B cell (primary cell): ENCODE measurements around the gene HAND2. TPM values are rescaled to one million over a fixed set of nuclear protein-coding genes. Genes with fewer than 3 reads are reported as not detected.

ENCODE experiments used
- ATAC-seq: fragments of 200-7000 bp; cut with Tn5 transposase; one replicate; pipeline ENCODE4 v1.10.0; 2021; ENCODE audit warnings: low read depth, mild to moderate bottlenecking, moderate number of reproducible peaks, moderate library complexity
- CTCF ChIA-PET: fragments of 350-600 bp; sonication (Branson Sonifier 250); formaldehyde crosslinking; loops from one replicate; lab custom pipeline; 2021; ENCODE audit warnings: antibody characterized with exemption, inconsistent platforms; lab: Charles Lee
- POLR2A ChIA-PET: fragments of 350-600 bp; sonication (Branson Sonifier 250); formaldehyde crosslinking; loops from one replicate; lab custom pipeline; 2021; ENCODE audit warnings: antibody characterized with exemption; lab: Charles Lee
- DNase-seq: peaks from one replicate; pipeline ENCODE4 v3.0.0; 2013
- H2AFZ ChIP-seq: 2 replicates; pipeline ENCODE4 v1.6.1; 2012; ENCODE audit warnings: mild to moderate bottlenecking, low read depth, low read length; ENCODE audit not compliant: insufficient read depth, poor library complexity, severe bottlenecking
- H3K27ac ChIP-seq, 2 donors: 1 replicate in 1 of 2; 2 replicates in 1 of 2; pipeline ENCODE4 v1.5.1; 2012 to 2013; ENCODE audit warnings: low read length in 2 of 2, mild to moderate bottlenecking in 2 of 2, moderate library complexity in 1 of 2
- H3K27me3 ChIP-seq, 4 experiments: fragments of 200-600 bp in 1 of 4; sonication (generic) in 1 of 4; replicated peaks in 1 of 4; 1 replicate in 2 of 4; 2 replicates in 2 of 4; pipeline versions ENCODE4 v1.6.1 to v1.7.0; 2013 to 2016; ENCODE audit warnings: low read length in 3 of 4, mild to moderate bottlenecking in 2 of 4, mixed read lengths in 1 of 4, moderate library complexity in 1 of 4; ENCODE audit not compliant: insufficient read depth in 4 of 4, control insufficient read depth in 3 of 4; ENCODE audit errors: control extremely low read depth in 1 of 4
- H3K36me3 ChIP-seq, 2 experiments: replicated peaks in 1 of 2; 1 replicate in 1 of 2; 2 replicates in 1 of 2; pipeline versions ENCODE4 v1.6.1 to v1.7.1; 2013; ENCODE audit warnings: low read length in 1 of 2; ENCODE audit not compliant: insufficient read depth in 2 of 2, control insufficient read depth in 1 of 2; ENCODE audit errors: control extremely low read depth in 1 of 2, extremely low read depth in 1 of 2
- H3K4me1 ChIP-seq, 2 donors: fragments of 200-600 bp in 1 of 2; sonication (generic) in 1 of 2; 1 replicate in 1 of 2; 2 replicates in 1 of 2; pipeline versions ENCODE4 v1.5.1 to v1.6.1; 2013 to 2017; ENCODE audit warnings: low read length in 2 of 2; ENCODE audit not compliant: control insufficient read depth in 2 of 2, insufficient read depth in 2 of 2
- H3K4me2 ChIP-seq: replicated peaks from 2 replicates; pipeline ENCODE3; 2012; ENCODE audit warnings: mild to moderate bottlenecking, low read depth, low read length; ENCODE audit not compliant: poor library complexity, severe bottlenecking
- H3K4me3 ChIP-seq, 5 experiments: fragments of 200-600 bp in 1 of 5; sonication (generic) in 1 of 5; 1 replicate in 3 of 5; 2 replicates in 2 of 5; pipeline versions ENCODE4 v1.5.1 to v1.7.0; 2011 to 2016; ENCODE audit warnings: low read length in 4 of 5, mild to moderate bottlenecking in 4 of 5, low read depth in 2 of 5, control low read depth in 1 of 5, moderate library complexity in 1 of 5; ENCODE audit not compliant: insufficient read depth in 1 of 5; ENCODE audit errors: control extremely low read depth in 1 of 5, extremely low read depth in 1 of 5
- H3K79me2 ChIP-seq: fragments of 200-600 bp; sonication (generic); one replicate; pipeline ENCODE4 v1.6.0; 2016; ENCODE audit warnings: low read length; ENCODE audit not compliant: control insufficient read depth, insufficient read depth
- H3K9ac ChIP-seq: fragments of 200-600 bp; sonication (generic); 2 replicates; pipeline ENCODE4 v1.6.1; 2017; ENCODE audit warnings: mild to moderate bottlenecking, low read length, moderate library complexity
- H3K9me3 ChIP-seq, 3 donors: one replicate each; pipeline versions ENCODE4 v1.6.1 to v1.7.1; 2013; ENCODE audit warnings: low read length in 2 of 3; ENCODE audit not compliant: control insufficient read depth in 2 of 3, insufficient read depth in 1 of 3; ENCODE audit errors: control extremely low read depth in 1 of 3
- H4K20me1 ChIP-seq: 2 replicates; pipeline ENCODE4 v1.6.0; 2012; ENCODE audit warnings: mild to moderate bottlenecking, low read length; ENCODE audit not compliant: insufficient read depth, control insufficient read depth, poor library complexity, severe bottlenecking
- H3K27ac Mint-ChIP-seq: one replicate; pipeline ENCODE4 v1.8.0; 2021; ENCODE audit warnings: mixed read lengths
- H3K27me3 Mint-ChIP-seq: one replicate; pipeline ENCODE4 v1.8.0; 2021; ENCODE audit warnings: mixed read lengths
- H3K4me1 Mint-ChIP-seq: one replicate; pipeline ENCODE4 v1.8.0; 2021; ENCODE audit warnings: mixed read lengths
- H3K4me3 Mint-ChIP-seq: one replicate; pipeline ENCODE4 v1.8.0; 2021; ENCODE audit warnings: mixed read lengths
- H3K9me3 Mint-ChIP-seq: one replicate; pipeline ENCODE4 v1.8.0; 2022; ENCODE audit warnings: mixed read lengths; ENCODE audit not compliant: insufficient read depth
- EZH2 ChIP-seq: IDR thresholded peaks from 2 replicates; pipeline ENCODE4 v1.6.1; 2012; ENCODE audit warnings: borderline replicate concordance, low read depth, mild to moderate bottlenecking, moderate library complexity, low read length; ENCODE audit not compliant: insufficient read depth, poor library complexity, severe bottlenecking
- WGBS: methylation state at CpG from one replicate; pipeline ENCODE4 v1.1.5; 2013; ENCODE audit warnings: missing lambda C conversion rate; ENCODE audit not compliant: insufficient coverage; 5-methylcytosine and 5-hydroxymethylcytosine counted together
- intact Hi-C: fragments of 100-400 bp; cut with micrococcal nuclease; formaldehyde crosslinking; loops from one replicate; pipeline ENCODE4 v1.10.0; 2022
- polyA plus RNA-seq: library from polyadenylated mRNA; depleted of rRNA; stranded (reverse); fragments of >200 nt; gene quantifications from 2 replicates; pipeline ENCODE4 v1.2.3, GENCODE V29; 2012
- total RNA-seq, 2 donors: library from RNA; stranded (reverse); fragments of 120-200 nt in 1 of 2; gene quantifications; 1 replicate in 1 of 2; 2 replicates in 1 of 2; pipeline versions ENCODE4 v1.2.3 to v1.2.4, GENCODE V29; 2013 to 2022
- TF ChIP-seq, protein P1 (sequence below): fragments of 200-600 bp; IDR thresholded peaks from one replicate; pipeline ENCODE4 v1.8.0; 2022; ENCODE audit warnings: antibody characterized with exemption, mild to moderate bottlenecking

HAND2 gene
- total and polyA plus RNA-seq, 2 donors (not counting 1 experiment from before 2014, with no cell fraction given) = not detected

DNA sequence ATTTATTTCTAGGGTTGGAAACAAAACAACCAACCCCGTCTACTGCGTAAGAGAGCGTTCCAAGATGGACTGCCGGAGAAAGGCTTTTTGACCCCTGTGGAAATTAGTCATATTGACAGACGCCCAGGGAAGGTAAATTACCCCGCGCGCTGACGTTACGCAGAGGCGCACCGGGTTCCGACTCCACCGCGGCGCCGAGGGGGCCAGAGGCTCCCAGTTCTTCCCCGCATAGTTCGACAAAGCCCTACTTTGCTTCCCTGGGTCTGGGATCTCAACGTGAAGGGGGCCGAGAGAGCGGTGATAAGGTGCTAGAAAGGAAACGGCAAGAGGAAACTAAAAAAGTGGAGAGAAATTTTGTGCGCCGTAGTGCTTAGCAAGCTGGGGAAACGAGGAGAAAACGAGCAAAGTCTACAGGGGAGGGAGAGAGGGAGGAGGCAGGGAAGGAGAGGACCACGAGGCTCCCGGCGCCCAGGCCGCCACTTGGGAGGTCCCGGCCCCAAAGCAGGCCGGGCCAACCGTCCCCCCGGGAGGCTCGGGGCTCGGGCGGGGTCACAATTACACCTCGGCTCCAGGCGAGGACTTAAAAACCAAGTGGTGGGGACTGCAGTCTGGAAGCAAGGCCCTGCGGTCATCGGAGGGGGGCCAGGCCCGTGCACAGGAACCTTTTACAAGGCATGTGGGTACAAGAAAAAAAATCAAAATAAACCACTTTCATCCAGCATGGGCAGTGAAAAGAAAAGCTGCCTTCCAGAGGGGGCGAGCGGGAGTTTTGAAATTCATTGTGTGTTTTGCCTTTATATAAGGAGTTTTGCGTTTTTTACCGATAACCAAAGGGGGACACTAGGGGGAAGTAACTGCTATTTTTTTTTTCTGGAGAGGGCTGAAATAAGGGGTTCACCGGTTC lies 13.2 kb downstream of the HAND2 start:
- POLR2A ChIA-PET = no interaction called here
- Histone ChIP-seq H3K4me3 (no peak overlapping the region), H3K4me1 (peaks cover 9 to 16% of the 10 kb centered on the region in 2 donors), H3K4me2 (no peak overlapping the region), H3K79me2 (no peaks in the 10 kb centered on the region), H4K20me1 (no peaks in the 10 kb centered on the region), H3K27ac (no peak overlapping the region), H3K27me3 (peaks cover 3 to 83% (median 73%) of the 10 kb centered on the region in 4 experiments), H2AFZ (no peak overlapping the region), H3K36me3 (no peaks in the 10 kb centered on the region), H3K9me3 (peaks cover 0 to 43% (median 13%) of the 10 kb centered on the region in 3 donors), H3K9ac (no peak overlapping the region)
- Mint-ChIP-seq H3K27me3 (peaks cover 78% of the 10 kb centered on the region), H3K27ac (no peak overlapping the region), H3K4me1 (peaks cover 7% of the 10 kb centered on the region), H3K9me3 (no peaks in the 10 kb centered on the region), H3K4me3 (no peak overlapping the region)
- intact Hi-C loops = no loop called here
- CTCF ChIA-PET = no interaction called here
- no peak for ATAC-seq
- WGBS = 10% methylated on average over 44 of the region's 48 CpGs
- peak; percentile 19 for DNase-seq
- TF ChIP-seq, protein P1, sequence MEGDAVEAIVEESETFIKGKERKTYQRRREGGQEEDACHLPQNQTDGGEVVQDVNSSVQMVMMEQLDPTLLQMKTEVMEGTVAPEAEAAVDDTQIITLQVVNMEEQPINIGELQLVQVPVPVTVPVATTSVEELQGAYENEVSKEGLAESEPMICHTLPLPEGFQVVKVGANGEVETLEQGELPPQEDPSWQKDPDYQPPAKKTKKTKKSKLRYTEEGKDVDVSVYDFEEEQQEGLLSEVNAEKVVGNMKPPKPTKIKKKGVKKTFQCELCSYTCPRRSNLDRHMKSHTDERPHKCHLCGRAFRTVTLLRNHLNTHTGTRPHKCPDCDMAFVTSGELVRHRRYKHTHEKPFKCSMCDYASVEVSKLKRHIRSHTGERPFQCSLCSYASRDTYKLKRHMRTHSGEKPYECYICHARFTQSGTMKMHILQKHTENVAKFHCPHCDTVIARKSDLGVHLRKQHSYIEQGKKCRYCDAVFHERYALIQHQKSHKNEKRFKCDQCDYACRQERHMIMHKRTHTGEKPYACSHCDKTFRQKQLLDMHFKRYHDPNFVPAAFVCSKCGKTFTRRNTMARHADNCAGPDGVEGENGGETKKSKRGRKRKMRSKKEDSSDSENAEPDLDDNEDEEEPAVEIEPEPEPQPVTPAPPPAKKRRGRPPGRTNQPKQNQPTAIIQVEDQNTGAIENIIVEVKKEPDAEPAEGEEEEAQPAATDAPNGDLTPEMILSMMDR = no peak
- TF ChIP-seq EZH2 = no peak

- CTCF ChIA-PET = no interaction called here
- Histone ChIP-seq H4K20me1 (no peaks in the 10 kb centered on the region), H3K27me3 (peaks cover 0 to 78% (median 71%) of the 10 kb centered on the region in 4 experiments), H3K27ac (no peak overlapping the region), H3K9ac (no peak overlapping the region), H3K4me2 (no peak overlapping the region), H3K79me2 (no peaks in the 10 kb centered on the region), H3K36me3 (no peaks in the 10 kb centered on the region), H3K4me1 (peaks cover 6 to 11% of the 10 kb centered on the region in 2 donors), H3K4me3 (no peak overlapping the region), H2AFZ (no peak overlapping the region), H3K9me3 (peaks cover 5 to 42% (median 10%) of the 10 kb centered on the region in 3 donors)
- Mint-ChIP-seq H3K27me3 (peaks cover 69% of the 10 kb centered on the region), H3K9me3 (no peaks in the 10 kb centered on the region), H3K27ac (no peak overlapping the region), H3K4me1 (peaks cover 5% of the 10 kb centered on the region), H3K4me3 (no peak overlapping the region)
- DNase-seq = no peak
- TF ChIP-seq EZH2 = no peak
- TF ChIP-seq, protein P1 = no peak
- ATAC-seq = no peak
- 54% methylated on average over 4 of the region's 4 CpGs for WGBS
- POLR2A ChIA-PET = no interaction called here
- intact Hi-C loops = no loop called here
Observed at GRCh38 chr4:173515458-173515857, 14.6 kb downstream of the HAND2 start.
